Small intestine (tissue), 7 donors: ENCODE measurements around the gene TFB1M. TPM values are rescaled to one million over a fixed set of nuclear protein-coding genes. Genes with fewer than 3 reads are reported as not detected.

ENCODE experiments used
- DNase-seq, 2 donors: peaks; one replicate each; pipeline versions ENCODE4 v3.0.0 to v3.0.0-alpha.2; 2013
- FAIRE-seq: peaks from 2 replicates; lab custom pipeline; 2012; peaks lifted over from hg19 to GRCh38; lab: Jason Lieb, UNC
- H3K27ac ChIP-seq, 3 donors: one replicate each; pipeline ENCODE4 v1.5.1; 2013; ENCODE audit warnings: low read length in 2 of 3, mild to moderate bottlenecking in 2 of 3, control low read depth in 1 of 3, inconsistent platforms in 1 of 3, low read depth in 1 of 3, moderate library complexity in 1 of 3
- H3K27me3 ChIP-seq, 3 donors: one replicate each; pipeline ENCODE4 v1.6.1; 2013; ENCODE audit warnings: low read length in 3 of 3, inconsistent platforms in 1 of 3; ENCODE audit not compliant: control insufficient read depth in 3 of 3, insufficient read depth in 3 of 3
- H3K36me3 ChIP-seq, 3 donors: one replicate each; pipeline ENCODE4 v1.6.1; 2013; ENCODE audit warnings: low read length in 3 of 3, inconsistent platforms in 1 of 3, low read depth in 1 of 3, mild to moderate bottlenecking in 1 of 3, moderate library complexity in 1 of 3; ENCODE audit not compliant: control insufficient read depth in 3 of 3, insufficient read depth in 2 of 3
- H3K4me1 ChIP-seq, 3 donors: one replicate each; pipeline ENCODE4 v1.6.1; 2013; ENCODE audit warnings: low read length in 2 of 3, inconsistent platforms in 1 of 3, low read depth in 1 of 3, mild to moderate bottlenecking in 1 of 3, moderate library complexity in 1 of 3; ENCODE audit not compliant: control insufficient read depth in 3 of 3, insufficient read depth in 2 of 3
- H3K4me3 ChIP-seq, 3 donors: one replicate each; pipeline ENCODE4 v1.5.1; 2013; ENCODE audit warnings: low read length in 3 of 3, control low read depth in 1 of 3, inconsistent platforms in 1 of 3, low read depth in 1 of 3, mild to moderate bottlenecking in 1 of 3, moderate library complexity in 1 of 3
- H3K9me3 ChIP-seq, 2 donors: one replicate each; pipeline ENCODE4 v1.6.1; 2013; ENCODE audit warnings: low read depth in 1 of 2, low read length in 1 of 2; ENCODE audit not compliant: control insufficient read depth in 2 of 2, insufficient read depth in 1 of 2
- WGBS, 3 donors: extraction: QIAGEN DNeasy Blood & Tissue Kit; methylation state at CpG; one replicate each; pipeline ENCODE4 v1.1.7; 2013; 5-methylcytosine and 5-hydroxymethylcytosine counted together
- polyA plus RNA-seq, 4 donors: library from polyadenylated mRNA; stranded (reverse) in 3 of 4; unstranded in 1 of 4; fragments of 200-250 nt in 3 of 4; fragments of 120-200 nt in 1 of 4; gene quantifications; one replicate each; pipeline versions ENCODE4 v1.2.1 to v1.2.3, GENCODE V29; 2013
- donor health status: healthy with polysubstance abuse.
- donor health status: control.
- donor health status: control.
- donor health status: Bipolar disorder and iron deficiency.
- donor health status: healthy.

The TFB1M gene
- polyA plus RNA-seq, 4 donors, result 5.4 to 16.5 (median 14.3) TPM

- peaks cover 2 to 47% (median 7%) of the 10 kb centered on the region in 3 donors for H3K36me3 ChIP-seq
- WGBS, 3 donors, result 89 to 95% (median 92%) methylated on average over 4 of the region's 4 CpGs
- no peaks in the 10 kb centered on the region for H3K9me3 ChIP-seq
- DNase-seq, result no peak
- no peaks in the 10 kb centered on the region for H3K4me1 ChIP-seq
- no peak for FAIRE-seq
- no peak overlapping the region for H3K4me3 ChIP-seq
- no peak overlapping the region for H3K27ac ChIP-seq
- H3K27me3 ChIP-seq, result no peaks in the 10 kb centered on the region
Observed at GRCh38 chr6:155244434-155244833, 69.8 kb downstream of the TFB1M start.

- WGBS, 3 donors, result 80 to 90% (median 87%) methylated on average over 8 of the region's 8 CpGs
- no peak for FAIRE-seq
- H3K27me3 ChIP-seq, result no peaks in the 10 kb centered on the region
Observed at GRCh38 chr6:155241966-155242365, 72.3 kb downstream of the TFB1M start.

GRCh38 chr6:155240905-155241600 is 73.2 kb downstream of the TFB1M start:
- no peaks in the 10 kb centered on the region for H3K27me3 ChIP-seq
- 91 to 96% (median 95%) methylated on average over 19 of the region's 19 CpGs for WGBS, 3 donors
- H3K4me1 ChIP-seq, result no peaks in the 10 kb centered on the region
- H3K27ac ChIP-seq, result no peak overlapping the region
- no peak for FAIRE-seq
- DNase-seq, result no peak
- no peak overlapping the region for H3K4me3 ChIP-seq
- H3K36me3 ChIP-seq, result peaks cover 0 to 41% (median 7%) of the 10 kb centered on the region in 3 donors
- peaks cover 0 to 8% of the 10 kb centered on the region in 2 donors for H3K9me3 ChIP-seq

More at GRCh38 chr6:155241966-155242365, 72.3 kb downstream of the TFB1M start:
- Histone ChIP-seq H3K4me1 (no peaks in the 10 kb centered on the region), H3K4me3 (no peak overlapping the region), H3K27ac (no peak overlapping the region), H3K36me3 (peaks cover 0 to 45% (median 9%) of the 10 kb centered on the region in 3 donors), H3K9me3 (peaks cover 0 to 8% of the 10 kb centered on the region in 2 donors)
- no peak for DNase-seq

GRCh38 chr6:155237613-155238012 is 76.7 kb downstream of the TFB1M start:
- Histone ChIP-seq H3K27ac (no peak overlapping the region), H3K27me3 (no peaks in the 10 kb centered on the region), H3K36me3 (peaks cover 0 to 40% (median 6%) of the 10 kb centered on the region in 3 donors), H3K9me3 (peaks cover 0 to 8% of the 10 kb centered on the region in 2 donors), H3K4me3 (no peak overlapping the region), H3K4me1 (no peaks in the 10 kb centered on the region)
- 53 to 95% (median 80%) methylated on average over 1 of the region's 1 CpG for WGBS, 3 donors
- no peak for FAIRE-seq
- no peak for DNase-seq

GRCh38 chr6:155235087-155235486 is 79.2 kb downstream of the TFB1M start:
- Histone ChIP-seq H3K27me3 (no peaks in the 10 kb centered on the region), H3K4me1 (no peaks in the 10 kb centered on the region), H3K27ac (no peak overlapping the region), H3K4me3 (no peak overlapping the region), H3K36me3 (peaks cover 0 to 33% (median 6%) of the 10 kb centered on the region in 3 donors), H3K9me3 (peaks cover 0 to 8% of the 10 kb centered on the region in 2 donors)
- no peak for DNase-seq
- no peak for FAIRE-seq
- WGBS, 3 donors, result 63 to 91% (median 80%) methylated on average over 5 of the region's 5 CpGs

GRCh38 chr6:155234687-155235086 is 79.6 kb downstream of the TFB1M start:
- no peaks in the 10 kb centered on the region for H3K27me3 ChIP-seq
- H3K36me3 ChIP-seq, result peaks cover 0 to 32% (median 6%) of the 10 kb centered on the region in 3 donors
- H3K9me3 ChIP-seq, result peaks cover 0 to 8% of the 10 kb centered on the region in 2 donors
- no peak overlapping the region for H3K27ac ChIP-seq
- H3K4me1 ChIP-seq, result no peaks in the 10 kb centered on the region
- FAIRE-seq, result no peak
- no peak for DNase-seq
- no peak overlapping the region for H3K4me3 ChIP-seq
- WGBS, 3 donors, result 84 to 90% (median 88%) methylated on average over 4 of the region's 4 CpGs

- FAIRE-seq (no peak), DNase-seq (no peak)
- H3K4me3 ChIP-seq, result no peak overlapping the region
- 73 to 81% (median 78%) methylated on average over 4 of the region's 4 CpGs for WGBS, 3 donors
- no peaks in the 10 kb centered on the region for H3K27me3 ChIP-seq
- peaks cover 0 to 28% (median 3%) of the 10 kb centered on the region in 3 donors for H3K36me3 ChIP-seq
- no peak overlapping the region for H3K27ac ChIP-seq
- peaks cover 0 to 11% of the 10 kb centered on the region in 2 donors for H3K9me3 ChIP-seq
- H3K4me1 ChIP-seq, result no peaks in the 10 kb centered on the region
Observed at GRCh38 chr6:155234167-155234566, 80.1 kb downstream of the TFB1M start.

GRCh38 chr6:155232848-155233247 is 81.4 kb downstream of the TFB1M start:
- Histone ChIP-seq H3K27ac (no peak overlapping the region), H3K4me1 (no peaks in the 10 kb centered on the region), H3K36me3 (peaks cover 0 to 35% (median 2%) of the 10 kb centered on the region in 3 donors), H3K4me3 (no peak overlapping the region), H3K27me3 (no peaks in the 10 kb centered on the region), H3K9me3 (peaks cover 0 to 16% of the 10 kb centered on the region in 2 donors)
- no peak for FAIRE-seq
- DNase-seq, result no peak
- 86 to 93% (median 88%) methylated on average over 6 of the region's 6 CpGs for WGBS, 3 donors
